H1 (cell line): ENCODE data around the gene ODR4.

Source experiments
- CHD2 ChIP-seq: IDR thresholded peaks from 2 replicates; pipeline ENCODE4 v1.6.1; 2012; ENCODE audit warnings: low read length, improper control_type of control experiment
- CTCF ChIP-seq, 3 experiments: IDR thresholded peaks; 1 replicate in 2 of 3; 2 replicates in 1 of 3; pipeline versions ENCODE4 v1.5.1 to v1.6.1; 2011; ENCODE audit warnings: low read length in 3 of 3, mild to moderate bottlenecking in 3 of 3, inconsistent platforms in 2 of 3, low read depth in 1 of 3, moderate library complexity in 1 of 3; ENCODE audit not compliant: insufficient read depth in 1 of 3; ENCODE audit errors: control extremely low read depth in 1 of 3
- SP1 ChIP-seq: IDR thresholded peaks from 2 replicates; pipeline ENCODE4 v1.6.1; 2011; ENCODE audit warnings: low read depth, low read length

- TF ChIP-seq CHD2 = no peak
- TF ChIP-seq CTCF (IDR thresholded peaks at IDR 0.05; ENCODE audit: control extremely low read depth in 1 of 3, insufficient read depth in 1 of 3, low read depth in 1 of 3, low read length in 3 of 3) = no peak
- TF ChIP-seq SP1 = no peak
These were observed 53.4 kb downstream of the ODR4 start for GRCh38 chr1:186429017-186429416.
